BE2C (cell line): Measurements from ENCODE around the gene COX7A2.
A peak's percentile ranks its signal among the peaks of the same experiment; 100 is the strongest.

Experiments used
- DNase-seq: peaks from one replicate; pipeline ENCODE4 v3.0.0-alpha.2; 2020
- H3K27me3 ChIP-seq: fragments of 250-450 bp; sonication (Bioruptor Pico); 2 replicates; pipeline ENCODE4 v1.5.1; 2020; ENCODE audit warnings: mild to moderate bottlenecking
- H3K36me3 ChIP-seq: fragments of 250-450 bp; sonication (Bioruptor Pico); 2 replicates; pipeline ENCODE4 v1.5.1; 2020; ENCODE audit warnings: mild to moderate bottlenecking
- H3K4me1 ChIP-seq: fragments of 250-450 bp; sonication (Bioruptor Pico); 2 replicates; pipeline ENCODE4 v1.5.1; 2020
- H3K4me3 ChIP-seq: 2 replicates; pipeline ENCODE4 v1.5.1; 2011; ENCODE audit warnings: low read depth, low read length
- H3K9me3 ChIP-seq: fragments of 250-450 bp; sonication (Bioruptor Pico); 2 replicates; pipeline ENCODE4 v1.5.1; 2020
- TF ChIP-seq, protein P1 (sequence below): IDR thresholded peaks from 2 replicates; pipeline ENCODE4 v1.5.1; 2012; ENCODE audit warnings: mild to moderate bottlenecking, low read depth, low read length

Gene COX7A2

DNA sequence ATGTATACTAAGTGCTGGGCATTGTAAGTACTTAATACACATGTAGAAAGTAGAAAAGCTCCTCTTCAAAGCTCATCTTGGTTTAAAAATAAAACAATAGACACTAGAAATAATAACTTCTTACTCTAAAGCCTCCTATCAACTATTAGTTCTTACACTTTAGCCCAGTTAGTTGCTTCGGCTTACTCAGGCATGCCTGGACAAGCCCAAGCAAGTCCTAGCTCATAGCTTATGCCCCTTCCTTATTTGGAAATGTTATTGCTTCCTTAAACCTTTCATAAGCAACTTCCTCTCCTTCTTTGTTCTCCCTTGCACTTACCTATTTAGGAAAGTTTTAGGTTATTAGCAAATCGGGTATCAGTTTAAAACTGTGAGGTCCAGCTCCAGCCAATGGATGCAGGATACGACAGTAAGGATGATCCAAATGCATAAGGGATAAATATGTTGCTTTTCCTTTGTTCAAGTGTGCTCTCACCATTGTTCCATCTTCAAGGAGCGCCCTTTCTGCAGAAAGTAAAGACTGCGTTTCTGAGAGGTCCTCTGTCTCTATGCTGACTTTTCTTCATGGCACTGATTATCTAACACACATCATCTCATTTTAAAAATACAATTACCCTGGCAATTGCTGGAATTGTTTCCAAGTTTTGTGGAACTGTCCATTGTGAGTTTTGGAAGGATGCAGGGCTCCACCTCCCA lies 28.7 kb upstream of the COX7A2 start:
- TF ChIP-seq, protein P1, sequence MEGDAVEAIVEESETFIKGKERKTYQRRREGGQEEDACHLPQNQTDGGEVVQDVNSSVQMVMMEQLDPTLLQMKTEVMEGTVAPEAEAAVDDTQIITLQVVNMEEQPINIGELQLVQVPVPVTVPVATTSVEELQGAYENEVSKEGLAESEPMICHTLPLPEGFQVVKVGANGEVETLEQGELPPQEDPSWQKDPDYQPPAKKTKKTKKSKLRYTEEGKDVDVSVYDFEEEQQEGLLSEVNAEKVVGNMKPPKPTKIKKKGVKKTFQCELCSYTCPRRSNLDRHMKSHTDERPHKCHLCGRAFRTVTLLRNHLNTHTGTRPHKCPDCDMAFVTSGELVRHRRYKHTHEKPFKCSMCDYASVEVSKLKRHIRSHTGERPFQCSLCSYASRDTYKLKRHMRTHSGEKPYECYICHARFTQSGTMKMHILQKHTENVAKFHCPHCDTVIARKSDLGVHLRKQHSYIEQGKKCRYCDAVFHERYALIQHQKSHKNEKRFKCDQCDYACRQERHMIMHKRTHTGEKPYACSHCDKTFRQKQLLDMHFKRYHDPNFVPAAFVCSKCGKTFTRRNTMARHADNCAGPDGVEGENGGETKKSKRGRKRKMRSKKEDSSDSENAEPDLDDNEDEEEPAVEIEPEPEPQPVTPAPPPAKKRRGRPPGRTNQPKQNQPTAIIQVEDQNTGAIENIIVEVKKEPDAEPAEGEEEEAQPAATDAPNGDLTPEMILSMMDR, result no peak
- Histone ChIP-seq H3K9me3 (no peaks in the 10 kb centered on the region; the same call in 1 of the 2 replicates), H3K36me3 (no peaks in the 10 kb centered on the region; the same call in none of the 2 replicates), H3K4me3 (no peak overlapping the region), H3K4me1 (peaks cover 7% of the 10 kb centered on the region), H3K27me3 (no peaks in the 10 kb centered on the region)
- no peak for DNase-seq

DNA sequence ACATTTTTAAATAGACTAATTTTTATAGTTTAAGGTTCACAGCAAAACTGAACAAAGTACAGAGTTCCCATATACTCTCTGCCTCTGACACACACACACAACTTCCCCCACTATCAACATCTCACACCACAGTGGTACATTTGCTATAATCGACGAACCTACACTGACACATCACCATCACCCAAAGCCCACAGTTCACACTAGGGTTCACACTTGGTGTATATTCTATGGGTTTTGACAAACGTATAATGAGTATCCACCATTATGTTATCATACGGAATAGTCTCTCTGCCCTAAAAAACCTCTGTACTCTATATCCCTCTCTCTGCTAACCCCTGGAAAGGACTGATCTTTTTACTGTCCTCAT lies 25.4 kb upstream of the COX7A2 start:
- Histone ChIP-seq H3K27me3 (no peaks in the 10 kb centered on the region), H3K36me3 (no peaks in the 10 kb centered on the region), H3K4me3 (no peak overlapping the region), H3K4me1 (no peaks in the 10 kb centered on the region), H3K9me3 (no peaks in the 10 kb centered on the region; the same call in 1 of the 2 replicates)
- no peak for DNase-seq
- TF ChIP-seq, protein P1, result no peak

GRCh38 chr6:75268121-75268987 lies 24.8 kb upstream of the COX7A2 start:
- TF ChIP-seq, protein P1, result no peak
- no peak for DNase-seq
- H3K36me3 ChIP-seq, result peaks cover 2% of the 10 kb centered on the region
- no peaks in the 10 kb centered on the region; the same call in 1 of the 2 replicates for H3K9me3 ChIP-seq
- H3K4me1 ChIP-seq, result no peaks in the 10 kb centered on the region
- no peaks in the 10 kb centered on the region for H3K27me3 ChIP-seq
- no peak overlapping the region for H3K4me3 ChIP-seq

GRCh38 chr6:75267461-75267860 lies 23.9 kb upstream of the COX7A2 start:
- Histone ChIP-seq H3K4me1 (no peaks in the 10 kb centered on the region), H3K36me3 (peaks cover 3% of the 10 kb centered on the region), H3K27me3 (no peaks in the 10 kb centered on the region), H3K9me3 (no peaks in the 10 kb centered on the region), H3K4me3 (no peak overlapping the region)
- DNase-seq, result no peak
- TF ChIP-seq, protein P1, result no peak

DNA sequence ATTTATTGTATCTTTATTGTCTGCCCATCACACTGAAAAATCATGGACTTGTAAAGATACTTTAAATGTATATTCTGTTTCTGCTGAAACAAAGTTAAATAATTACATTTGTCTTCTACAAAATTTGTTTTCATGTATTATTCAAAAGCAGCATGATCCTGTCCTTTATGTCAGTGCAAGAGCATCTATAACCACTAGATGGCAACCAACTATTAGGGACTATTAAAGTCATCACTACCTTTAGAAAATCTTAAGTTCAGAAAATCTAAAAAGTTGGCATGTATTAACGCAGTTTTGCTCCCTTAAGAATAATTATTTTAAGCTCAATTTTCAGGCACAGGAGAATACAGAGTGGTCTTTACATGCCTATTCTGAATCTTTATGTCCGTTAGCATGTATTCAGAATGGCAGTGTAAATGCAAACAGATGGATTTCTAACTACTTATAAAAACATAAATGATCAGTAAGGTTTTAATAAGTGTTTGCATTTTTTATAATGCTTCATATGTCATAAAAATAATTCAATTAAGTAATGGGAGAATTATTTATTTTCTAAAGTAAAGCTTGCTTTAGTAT lies 23.2 kb upstream of the COX7A2 start:
- TF ChIP-seq, protein P1, result peak; percentile 83
- Histone ChIP-seq H3K27me3 (no peaks in the 10 kb centered on the region), H3K36me3 (peaks cover 3% of the 10 kb centered on the region), H3K4me3 (no peak overlapping the region), H3K4me1 (no peaks in the 10 kb centered on the region), H3K9me3 (no peaks in the 10 kb centered on the region)
- DNase-seq, result no peak
